ELF-1 (cell line): Measurements from ENCODE around the gene OSBPL5.

Experiments
- DNase-seq: peaks from one replicate; pipeline ENCODE4 v3.0.0-alpha.2; 2016; ENCODE audit warnings: low read depth, low spot score

OSBPL5 gene

DNA sequence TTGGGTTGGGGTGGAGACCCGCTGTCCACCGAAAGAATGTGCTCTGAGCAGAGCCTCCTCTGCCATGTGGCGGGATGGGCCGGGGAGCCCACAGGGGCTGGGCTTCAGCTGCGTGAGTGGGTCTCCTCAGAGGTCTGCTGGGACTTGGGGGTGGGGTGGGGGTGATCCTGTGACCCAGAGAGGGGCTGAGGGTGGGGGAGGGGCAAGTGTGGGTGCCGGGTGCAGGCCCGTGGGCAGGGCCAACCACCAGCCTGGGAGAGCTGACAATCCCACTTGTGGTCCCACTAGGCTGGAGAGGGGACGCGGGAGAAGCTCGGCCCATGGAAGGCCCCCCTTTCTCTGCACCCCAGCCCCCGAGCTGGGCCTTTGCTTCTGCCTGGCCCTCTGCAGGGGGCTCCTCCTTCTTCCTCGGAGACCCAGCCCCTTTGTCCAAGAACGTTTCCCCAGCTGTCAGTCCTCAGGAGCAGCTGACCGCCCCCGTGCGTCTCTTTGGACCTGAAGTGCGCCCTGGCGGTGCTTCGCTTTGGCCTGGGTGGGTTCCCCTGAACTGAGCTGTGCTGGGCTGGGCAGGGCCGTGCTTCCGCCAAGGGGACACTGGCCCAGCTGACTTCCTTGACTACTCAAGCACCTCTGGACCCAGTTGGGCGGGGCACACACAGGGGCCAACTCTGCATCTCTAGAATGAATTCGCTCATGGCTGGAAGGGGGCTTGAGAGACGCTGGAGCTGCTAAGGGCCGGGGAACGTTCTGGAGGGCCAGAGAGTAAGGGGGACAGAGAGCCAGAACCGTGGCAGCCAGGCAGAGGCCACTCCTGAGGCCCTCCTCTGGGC lies 30.2 kb downstream of the OSBPL5 start:
- DNase-seq, result no peak

DNA sequence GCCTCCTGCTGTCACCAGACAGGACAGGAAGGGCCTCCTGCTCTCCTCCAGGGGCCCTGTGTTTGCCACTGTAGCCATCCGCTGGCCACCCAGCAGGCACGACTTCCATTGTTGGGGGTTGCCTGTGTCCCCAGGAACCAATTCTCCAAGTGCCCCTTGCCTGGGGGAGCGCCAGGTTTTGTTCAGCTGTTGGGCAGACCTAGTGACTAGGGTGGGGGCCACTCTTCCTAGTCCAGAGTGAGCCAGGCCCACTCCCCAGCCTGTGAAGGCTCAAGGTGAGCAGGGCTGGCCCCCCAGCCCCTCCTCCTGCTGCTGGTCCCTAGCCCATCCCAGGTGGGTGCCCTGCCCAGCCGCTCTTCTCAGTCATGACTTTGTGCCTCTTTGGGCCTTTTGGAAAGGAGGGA lies 30.9 kb downstream of the OSBPL5 start:
- DNase-seq, result no peak

DNA sequence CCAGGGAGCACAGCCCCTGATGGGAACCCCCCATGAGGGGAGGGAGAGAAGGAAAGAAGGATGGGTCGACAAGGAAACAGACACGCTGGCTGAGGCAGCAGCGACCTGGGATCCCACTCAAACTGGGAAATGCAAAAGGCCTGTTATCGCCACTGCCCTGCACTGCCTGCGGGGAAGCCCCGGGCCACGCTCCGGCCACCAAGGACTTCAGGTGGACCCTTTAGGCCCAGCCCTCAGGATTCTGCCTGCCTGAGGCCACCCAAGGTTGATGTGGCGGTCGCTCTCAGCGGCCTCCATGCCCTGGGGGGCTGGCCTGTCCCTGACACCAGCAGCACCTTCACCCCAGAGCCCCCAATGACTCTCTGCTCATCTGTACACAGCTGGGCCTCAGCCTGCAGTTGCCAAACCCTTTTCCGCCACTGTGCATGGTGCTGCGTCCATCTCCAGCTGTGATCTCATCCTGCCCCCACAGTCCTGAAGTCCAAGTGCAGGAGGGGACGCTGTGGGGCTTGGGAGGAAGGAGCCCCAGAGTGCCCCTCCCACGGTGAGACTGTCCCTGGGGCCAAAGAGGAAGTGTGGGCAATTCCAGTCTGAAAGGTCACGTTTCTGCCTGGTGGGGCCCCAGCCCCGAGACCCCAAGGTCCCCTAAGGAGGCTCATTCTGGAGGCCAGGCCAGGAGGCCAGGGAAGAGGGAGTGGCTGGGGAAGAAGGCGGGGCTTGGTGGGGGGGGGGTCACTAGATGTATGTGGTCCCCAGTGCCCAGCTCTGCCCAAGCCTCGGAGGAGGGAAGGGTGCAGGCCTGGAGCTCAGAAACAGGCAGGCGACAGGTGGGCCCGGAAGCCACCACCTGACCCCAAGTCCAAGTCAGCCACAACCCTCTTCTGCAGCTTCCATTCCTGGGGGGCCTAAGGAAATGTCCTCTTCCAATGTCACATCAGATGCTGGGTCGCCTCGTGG lies 31.6 kb downstream of the OSBPL5 start:
- DNase-seq, result no peak

DNA sequence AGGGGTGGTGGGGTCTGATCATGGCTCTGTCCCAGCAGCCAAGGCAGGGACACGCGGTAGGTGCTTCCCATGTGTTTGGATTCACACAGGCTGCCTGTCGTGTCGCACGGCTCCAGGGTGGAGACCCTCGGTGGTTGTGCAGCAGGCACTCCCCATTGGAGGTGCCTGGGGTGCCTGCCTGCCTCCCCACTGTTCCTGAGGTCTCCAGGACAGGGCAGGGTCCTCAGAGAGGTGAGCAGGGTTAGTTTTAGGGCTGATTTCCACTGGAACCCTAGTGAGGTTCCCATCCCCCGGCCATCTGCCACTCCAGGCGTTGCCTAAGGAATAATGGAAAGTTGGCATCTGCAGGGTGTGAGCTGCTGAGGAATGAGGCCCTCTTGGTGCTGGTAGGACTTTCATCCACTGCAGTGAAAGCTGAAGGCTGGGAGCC lies 32.3 kb downstream of the OSBPL5 start:
- no peak for DNase-seq

DNA sequence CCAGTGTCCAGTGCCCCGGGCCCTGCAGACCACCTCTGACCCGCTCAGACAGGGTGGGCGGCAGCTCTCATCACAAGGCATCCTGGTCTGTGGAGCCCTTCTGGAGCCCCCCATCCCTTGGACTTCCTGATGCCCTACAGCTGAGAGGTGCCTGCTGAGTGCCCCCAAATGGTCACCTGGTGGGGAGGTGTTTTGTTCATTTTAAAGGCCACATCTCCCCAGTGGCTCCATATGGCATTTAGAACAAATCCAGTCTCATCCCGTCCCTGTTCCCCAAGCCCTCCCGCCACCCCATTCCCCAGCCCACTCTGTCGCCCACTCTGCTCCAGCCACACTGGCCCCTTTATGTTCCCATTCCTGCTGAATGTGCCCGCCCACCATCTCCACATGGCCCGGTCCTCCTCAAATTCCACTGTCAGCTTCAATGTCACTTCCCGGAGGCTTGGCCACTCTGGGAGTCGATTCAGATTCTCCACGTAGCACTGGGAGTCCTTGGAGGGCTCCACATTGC lies 32.8 kb downstream of the OSBPL5 start:
- no peak for DNase-seq

DNA sequence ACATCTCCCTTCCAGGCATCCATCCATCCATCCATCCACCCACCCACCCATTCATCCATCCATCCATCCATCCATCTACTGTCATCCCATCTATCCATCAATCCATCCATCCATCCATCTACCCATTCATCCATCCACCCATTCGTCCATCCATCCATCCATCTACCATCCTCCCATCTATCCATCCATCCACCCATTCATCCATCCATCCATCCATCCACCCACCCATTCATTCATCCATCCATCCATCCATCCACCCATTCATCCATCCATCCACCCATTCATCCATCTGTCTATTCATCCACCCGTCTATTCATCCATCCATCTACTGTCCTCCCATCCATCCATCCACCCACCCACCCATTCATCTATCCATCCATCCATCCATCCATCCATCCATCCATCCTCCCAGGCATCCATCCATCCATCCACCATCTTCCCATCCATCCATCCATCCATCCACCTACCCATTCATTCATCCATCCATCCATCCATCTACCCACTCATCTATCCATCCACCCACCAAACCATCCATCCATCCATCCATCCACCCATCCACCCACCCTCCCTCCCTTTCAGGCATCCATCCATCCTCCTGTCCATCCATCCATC lies 33.7 kb downstream of the OSBPL5 start:
- DNase-seq, result no peak

DNA sequence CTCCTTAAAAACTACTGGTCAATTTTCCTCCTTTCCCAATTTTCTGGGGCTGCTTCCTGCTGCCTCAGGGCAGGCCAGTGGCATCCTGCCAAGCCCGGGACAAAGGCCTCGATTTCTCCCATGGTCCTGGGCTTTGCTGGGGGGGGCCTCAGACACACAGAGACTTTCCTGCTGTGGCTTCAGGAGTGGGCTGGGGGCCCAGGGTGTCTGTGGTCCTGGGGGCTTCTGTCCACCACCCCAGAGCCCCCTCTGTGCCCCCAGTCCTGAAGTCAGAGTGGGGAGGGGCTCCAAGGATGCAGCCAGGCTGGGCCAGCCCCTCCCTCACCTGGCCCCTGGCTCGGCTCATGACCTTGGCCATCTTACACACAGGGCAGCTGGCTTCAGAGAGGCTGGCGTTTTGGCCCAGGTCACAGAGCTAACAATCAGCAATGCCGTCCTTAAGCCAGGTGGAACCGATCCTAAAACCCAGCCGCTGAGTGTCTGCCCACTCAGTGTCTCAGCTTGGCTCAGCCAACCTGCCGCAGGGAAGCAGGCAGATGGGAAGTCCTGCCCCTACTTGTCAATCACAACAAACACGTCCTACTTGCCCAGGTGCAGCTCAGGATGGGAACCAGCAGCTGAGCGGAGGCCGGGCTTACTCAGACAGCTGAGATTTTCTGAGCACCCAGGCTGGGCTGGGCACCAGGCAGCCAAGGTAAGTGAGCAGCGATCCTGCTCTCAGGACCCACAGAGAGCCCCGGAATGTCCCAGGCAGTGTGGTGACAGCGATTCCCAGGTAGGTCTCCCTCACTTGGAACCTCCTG lies 34.6 kb downstream of the OSBPL5 start:
- no peak for DNase-seq

DNA sequence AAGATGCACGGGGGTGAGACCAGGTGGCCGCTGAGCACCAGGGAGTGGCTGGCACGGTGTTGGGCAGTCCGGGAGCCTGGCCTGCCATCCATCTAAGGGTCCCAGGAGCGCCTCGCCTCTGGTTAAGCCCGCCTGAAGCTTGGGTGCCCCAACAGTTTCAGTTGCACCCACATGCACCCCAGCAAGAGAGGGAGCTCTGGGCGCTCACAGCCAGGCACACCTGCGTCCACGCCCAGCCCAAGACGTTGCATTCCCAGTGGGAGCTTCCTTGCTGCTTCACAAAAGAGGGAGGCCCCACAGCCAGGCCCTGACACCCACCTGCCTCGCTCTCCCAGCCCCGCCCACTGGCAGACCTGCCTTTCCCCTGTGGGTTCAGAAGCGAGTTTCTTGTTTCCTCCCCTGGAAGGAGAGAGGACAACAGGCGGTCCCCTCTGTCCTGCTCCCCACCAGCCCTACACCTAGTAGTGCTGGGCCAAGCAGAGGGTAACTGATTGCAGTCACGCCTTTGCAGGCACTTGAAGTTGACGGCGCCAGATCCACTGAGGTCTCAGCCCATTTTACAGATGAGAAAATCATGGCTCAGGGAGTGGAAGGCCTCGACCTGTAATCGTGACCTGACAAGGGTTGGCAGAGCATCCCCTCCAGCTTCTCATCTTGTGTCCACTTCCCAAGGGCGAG lies 35.4 kb downstream of the OSBPL5 start:
- no peak for DNase-seq

DNA sequence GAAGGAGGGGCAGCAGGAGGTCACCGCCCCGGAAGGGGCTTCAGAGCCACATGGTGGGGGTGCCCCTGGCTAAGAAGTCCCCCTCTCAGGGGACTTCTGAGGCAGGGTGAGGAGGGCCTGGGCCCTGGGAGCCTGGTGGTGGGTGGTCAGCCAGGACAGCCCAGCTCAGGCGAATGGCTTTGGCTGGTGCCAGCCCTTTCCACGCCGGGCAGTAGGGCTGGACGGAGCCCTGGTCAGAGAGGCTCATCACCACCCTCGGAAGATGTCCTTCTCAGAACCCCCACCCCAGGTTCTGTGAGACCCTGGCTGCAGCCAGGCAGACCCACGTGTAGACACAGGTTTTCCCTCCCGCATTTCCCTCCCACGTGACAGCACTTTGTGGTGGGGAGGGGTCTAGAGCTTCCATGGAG lies 35.9 kb downstream of the OSBPL5 start:
- no peak for DNase-seq

DNA sequence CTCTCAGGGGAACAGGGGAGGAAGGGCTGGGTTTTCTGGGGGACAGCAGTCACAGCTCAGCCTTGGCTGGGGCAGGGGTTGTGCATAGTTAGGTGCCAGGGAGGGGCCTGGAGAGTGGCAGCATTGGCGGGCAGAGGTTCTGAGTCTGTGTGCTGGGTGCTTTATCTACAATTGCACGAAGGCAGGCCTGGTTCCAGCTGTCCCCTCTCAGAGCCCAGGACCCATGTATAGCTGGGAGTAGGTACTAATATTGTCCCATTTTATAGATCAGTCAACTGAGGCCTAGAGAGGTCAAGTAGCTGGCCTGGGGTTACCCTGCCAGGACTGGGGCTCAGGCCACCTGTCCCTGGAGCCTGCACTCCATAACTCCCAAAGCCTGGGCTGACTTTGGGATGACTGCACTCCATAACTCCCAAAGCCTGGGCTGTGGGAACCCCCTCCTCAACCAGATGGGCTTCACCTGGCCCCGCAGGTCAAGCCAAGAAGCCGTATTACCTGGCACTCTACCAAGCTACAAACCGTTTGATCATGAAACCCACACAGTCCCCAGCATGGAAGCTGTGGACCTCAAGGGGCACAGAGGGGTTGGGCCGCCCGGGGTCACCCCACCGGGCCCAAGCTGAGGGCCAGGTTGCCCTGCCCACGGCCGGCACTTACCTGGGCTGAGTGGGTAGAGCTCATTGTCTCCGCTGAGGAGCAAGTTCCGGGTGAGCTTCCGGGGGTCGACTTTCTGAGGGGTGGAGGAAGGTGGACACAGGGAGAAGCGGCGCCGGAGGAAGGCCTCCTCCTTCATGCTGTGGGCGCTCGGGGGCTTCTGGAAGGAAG lies 36.5 kb downstream of the OSBPL5 start:
- no peak for DNase-seq

DNA sequence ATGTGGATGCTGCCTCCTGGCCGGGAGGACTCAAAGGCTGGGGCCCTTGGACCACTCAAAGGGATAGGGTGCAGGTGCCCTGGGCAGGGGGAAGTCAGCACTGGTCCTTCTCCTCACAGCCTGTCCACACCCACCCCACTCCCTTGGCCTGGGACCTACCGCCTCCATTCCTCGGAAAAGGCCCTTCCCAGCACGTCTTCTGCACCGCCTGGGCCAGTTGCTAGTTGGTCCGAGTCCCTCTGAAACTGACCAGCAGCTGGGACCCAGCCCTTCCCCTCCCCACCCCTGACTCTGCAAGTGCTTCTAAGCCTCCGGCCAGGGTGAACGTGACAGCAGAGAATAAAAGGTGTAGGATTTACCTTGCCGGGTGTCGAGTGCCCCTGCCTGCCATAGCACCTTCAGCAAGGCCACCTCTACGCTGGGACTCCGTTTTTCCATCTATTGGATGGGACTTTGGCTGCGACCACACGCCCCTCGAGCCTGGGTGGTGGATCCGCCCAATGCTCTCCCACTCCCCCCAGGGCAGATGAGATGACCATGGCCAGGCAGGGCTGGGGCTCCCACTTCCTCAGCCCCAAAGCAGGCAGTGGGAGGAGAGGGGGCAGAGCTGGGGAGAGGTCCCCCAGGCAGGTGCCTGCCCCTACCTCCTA lies 37.3 kb downstream of the OSBPL5 start:
- DNase-seq, result no peak

DNA sequence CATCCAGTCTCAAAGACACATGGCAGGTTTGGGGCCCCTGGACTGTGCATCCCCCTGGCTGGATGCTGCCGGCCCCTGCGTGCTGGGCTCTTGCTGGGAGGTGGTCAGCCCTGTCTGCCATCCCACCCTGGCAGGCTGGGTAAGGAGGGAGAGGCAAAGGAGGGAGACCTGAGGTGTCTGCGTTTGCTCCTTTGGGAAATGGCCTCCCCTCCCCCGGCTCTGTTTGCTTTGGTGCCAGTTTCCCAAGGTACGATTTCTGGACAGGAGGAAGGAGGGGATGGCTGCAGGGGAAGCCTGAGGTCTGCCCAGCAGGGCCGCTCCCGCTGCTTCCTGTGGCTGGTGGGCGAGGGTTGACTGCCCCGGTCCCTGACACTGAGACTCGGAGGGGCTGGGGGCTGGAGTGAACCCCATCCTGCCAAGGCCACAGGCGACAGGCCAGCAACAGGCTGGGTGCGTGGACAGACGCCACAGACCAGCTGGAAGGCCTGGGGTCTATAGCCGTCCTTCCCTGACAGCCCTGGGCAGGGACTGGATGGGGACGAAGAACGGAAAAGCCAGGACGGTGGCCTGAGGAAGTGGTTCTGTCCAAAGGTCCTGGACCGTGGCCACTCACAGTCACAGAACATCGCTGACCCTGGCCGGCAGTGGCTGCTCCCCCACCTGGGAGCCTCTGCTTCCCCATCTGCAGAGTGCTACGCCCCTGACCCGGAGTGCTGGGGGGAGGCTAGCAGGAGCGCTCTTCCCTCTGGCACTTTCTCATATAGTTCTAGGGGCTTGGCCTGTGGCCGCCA lies 38.0 kb downstream of the OSBPL5 start:
- no peak for DNase-seq

DNA sequence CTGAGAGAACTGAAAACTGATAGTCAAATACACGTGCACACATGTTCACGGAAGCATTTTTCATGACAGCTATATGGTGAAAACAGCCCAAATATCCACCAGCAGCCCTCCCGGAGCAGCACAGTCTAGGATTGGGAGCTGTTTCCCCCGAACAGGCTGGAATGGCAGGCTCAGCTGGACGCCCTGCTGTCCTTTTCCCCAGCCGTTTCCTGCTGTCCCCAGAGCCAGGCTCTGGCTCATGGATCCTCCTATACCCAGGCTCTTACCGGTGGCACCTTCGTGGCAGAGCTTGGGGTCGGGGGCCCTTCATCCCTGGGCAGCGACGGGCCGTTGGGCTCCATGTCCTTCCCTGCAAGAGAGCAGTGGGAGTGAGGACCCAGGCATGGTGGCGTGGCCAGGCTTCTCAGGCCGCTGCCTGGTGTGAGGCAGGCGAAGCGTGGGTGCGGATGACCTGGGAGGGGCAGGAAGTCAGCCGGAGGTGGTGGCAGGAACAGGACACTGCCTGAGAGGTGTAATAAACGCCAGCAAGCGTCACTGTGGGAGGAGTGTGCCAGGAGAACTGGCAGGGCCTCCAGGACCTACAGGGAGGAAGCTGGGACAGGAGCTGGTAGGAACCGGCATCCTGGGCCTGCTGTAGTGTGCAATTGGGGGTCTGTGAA lies 38.8 kb downstream of the OSBPL5 start:
- DNase-seq, result no peak

DNA sequence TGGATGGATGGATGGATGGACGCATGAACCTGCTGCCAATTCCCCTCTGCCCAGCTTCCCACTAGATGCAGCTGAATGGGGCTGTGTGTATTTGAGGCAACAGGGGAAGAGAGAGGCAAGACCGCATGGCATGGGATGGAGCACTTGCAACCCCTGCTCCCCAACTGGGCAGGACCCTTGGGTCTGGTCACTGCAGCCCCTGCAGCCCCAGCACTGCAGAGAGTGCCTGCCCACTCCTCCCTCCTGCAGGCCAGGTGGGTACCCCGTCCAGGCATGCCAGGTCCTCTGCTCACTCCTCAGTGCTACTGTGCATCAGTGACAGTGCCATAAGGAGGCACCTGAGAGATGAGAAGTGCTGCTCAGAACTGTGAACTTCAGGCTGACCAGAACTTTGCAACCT lies 40.3 kb downstream of the OSBPL5 start:
- DNase-seq, result no peak

DNA sequence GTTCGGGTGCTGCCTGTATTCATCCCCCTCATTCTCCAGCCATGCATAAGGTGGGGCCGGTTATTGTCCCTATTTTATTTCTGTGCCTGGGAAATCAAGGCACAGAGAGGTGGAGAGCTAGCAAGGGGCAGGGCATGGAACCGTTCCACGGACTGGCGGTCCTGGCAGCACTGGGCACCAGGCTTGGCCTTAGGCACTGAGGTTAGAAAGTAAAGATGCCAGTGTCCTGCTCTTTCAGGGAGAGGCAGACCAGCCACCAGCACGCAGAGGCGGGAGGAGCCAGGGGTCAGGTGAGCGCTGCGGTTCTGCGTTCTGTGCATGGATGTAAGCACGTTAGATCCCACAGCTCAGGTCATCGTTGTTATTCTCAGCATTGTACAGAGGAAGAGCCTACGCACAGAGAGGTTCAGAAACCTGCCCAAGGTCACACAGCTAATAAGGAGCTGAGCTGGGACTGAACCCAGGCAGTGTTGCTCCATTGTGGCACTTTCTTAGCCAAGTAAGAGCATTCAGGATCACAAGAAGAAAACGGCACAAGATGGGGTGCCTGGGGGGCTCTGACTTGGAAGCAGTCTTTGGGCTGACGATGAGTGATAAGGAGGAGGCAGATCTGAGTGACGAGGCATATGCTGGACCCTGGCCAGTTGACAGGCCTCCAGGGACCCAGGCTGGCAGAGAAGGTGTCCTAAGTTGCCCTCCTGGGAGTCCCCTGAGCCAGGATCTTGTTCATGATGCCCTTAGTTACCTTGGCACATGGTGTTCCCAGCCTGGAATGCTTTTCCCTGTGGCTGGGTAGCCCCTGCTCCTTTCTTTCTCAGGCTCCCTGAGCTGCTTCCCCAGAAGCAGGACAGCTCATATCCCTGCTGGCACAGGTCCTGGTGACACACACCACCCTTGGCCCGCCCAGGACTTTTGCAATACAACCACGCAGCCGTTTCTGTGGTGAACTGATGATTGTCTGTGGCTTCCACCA lies 41.1 kb downstream of the OSBPL5 start:
- DNase-seq, result no peak

DNA sequence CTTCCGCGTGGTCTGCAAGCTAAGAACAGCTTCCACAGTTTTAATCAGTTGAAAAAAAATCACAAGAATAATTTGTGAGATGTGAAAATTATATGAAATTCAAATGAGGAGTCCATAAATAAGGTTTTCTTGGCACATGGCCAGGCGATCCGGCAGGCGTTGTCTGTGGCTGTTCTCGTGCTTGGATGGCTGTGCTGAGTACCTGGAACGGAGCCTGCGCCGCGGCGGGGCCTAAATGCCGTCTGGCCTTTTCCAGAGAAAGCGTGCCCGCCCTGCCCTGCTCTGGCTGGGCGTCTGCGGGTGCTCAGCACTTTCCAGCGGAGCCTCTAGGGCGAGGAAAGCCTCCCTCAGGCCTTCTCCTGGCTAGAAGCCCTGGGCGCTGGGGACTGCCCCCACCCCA lies 41.8 kb downstream of the OSBPL5 start:
- DNase-seq, result no peak

DNA sequence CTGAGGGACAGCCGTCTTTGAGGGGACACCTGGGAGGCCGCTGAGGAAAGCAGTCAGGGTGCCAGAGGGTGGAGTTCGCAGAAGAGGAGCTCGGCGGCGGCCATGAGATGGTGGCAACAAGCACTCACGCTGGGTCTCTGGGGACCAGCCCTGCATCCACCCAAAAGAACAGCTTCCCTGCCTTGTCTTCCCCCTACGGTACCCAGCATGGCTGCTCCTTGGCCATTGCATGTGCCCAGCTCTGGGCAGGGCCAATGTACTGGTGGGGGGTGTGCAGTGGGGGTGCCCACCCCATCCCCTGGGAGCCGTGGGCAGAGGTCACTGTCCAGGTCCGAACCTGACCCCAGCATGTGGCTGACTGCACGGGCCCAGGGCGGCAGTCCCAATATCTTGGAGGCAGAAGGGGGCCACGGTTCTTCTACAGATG lies 42.3 kb downstream of the OSBPL5 start:
- no peak for DNase-seq
